Panc1 (cell line): ENCODE results near the gene ATP2A3. TPM values are rescaled to one million over a fixed set of nuclear protein-coding genes. Genes with fewer than 3 reads are reported as not detected.

Experiments used
- ATAC-seq: fragments of 200-7000 bp; cut with Tn5 transposase; 2 replicates; pipeline ENCODE4 v1.9.1; 2020; ENCODE audit warnings: mild to moderate bottlenecking, moderate library complexity
- BruUV-seq: library from RNA; stranded (reverse); fragments of 400-500 nt; replicated peaks from 2 replicates; lab custom pipeline; 2021; lab: Mats Ljungman, UMichigan
- CTCF ChIA-PET: fragments of 300-600 bp; sonication (Branson Sonifier 250); formaldehyde crosslinking; loops from one replicate; lab custom pipeline; 2022; ENCODE audit warnings: antibody characterized with exemption; lab: Charles Lee
- POLR2A ChIA-PET: fragments of 300-600 bp; sonication (Branson Sonifier 250); formaldehyde crosslinking; loops from one replicate; lab custom pipeline; 2022; ENCODE audit warnings: antibody characterized with exemption; lab: Charles Lee
- DNase-seq: peaks from one replicate; pipeline ENCODE4 v3.0.0-alpha.2; 2010; ENCODE audit warnings: low read depth, low spot score
- H3K27ac ChIP-seq: 2 replicates; pipeline ENCODE4 v1.5.1; 2011; ENCODE audit warnings: mild to moderate bottlenecking, low read length, inconsistent platforms
- H3K27me3 ChIP-seq: fragments of 200-500 bp; sonication (Bioruptor generic); 2 replicates; pipeline ENCODE4 v1.6.0; 2014; ENCODE audit warnings: low read length, inconsistent platforms; ENCODE audit not compliant: control insufficient read depth, insufficient read depth
- H3K36me3 ChIP-seq: fragments of 200-500 bp; sonication (Bioruptor generic); 2 replicates; pipeline ENCODE4 v1.5.1; 2014; ENCODE audit warnings: inconsistent platforms, mild to moderate bottlenecking, low read length, moderate library complexity; ENCODE audit not compliant: control insufficient read depth, insufficient read depth
- H3K4me1 ChIP-seq: 2 replicates; pipeline ENCODE4 v1.5.1; 2011; ENCODE audit warnings: inconsistent platforms, mild to moderate bottlenecking, low read length, moderate library complexity; ENCODE audit not compliant: control insufficient read depth, insufficient read depth
- H3K4me3 ChIP-seq, 2 experiments: 2 replicates each; pipeline ENCODE4 v1.5.1; 2011 to 2012; ENCODE audit warnings: low read depth in 2 of 2, low read length in 2 of 2, mild to moderate bottlenecking in 2 of 2, inconsistent platforms in 1 of 2, moderate library complexity in 1 of 2
- H3K9me3 ChIP-seq: fragments of 200-500 bp; sonication (Bioruptor generic); 2 replicates; pipeline ENCODE4 v1.5.1; 2014; ENCODE audit warnings: low read depth, mild to moderate bottlenecking, inconsistent platforms, low read length, moderate library complexity; ENCODE audit not compliant: control insufficient read depth, insufficient read depth
- POLR2AphosphoS5 ChIP-seq: IDR thresholded peaks from 2 replicates; pipeline ENCODE4 v1.6.1; 2012; ENCODE audit warnings: mild to moderate bottlenecking, low read depth, low read length, moderate library complexity
- REST ChIP-seq, 2 experiments: IDR thresholded peaks; 2 replicates each; pipeline ENCODE4 v1.6.1; 2011 to 2012; ENCODE audit warnings: low read depth in 2 of 2, control low read depth in 1 of 2, low read length in 1 of 2, mild to moderate bottlenecking in 1 of 2, moderate library complexity in 1 of 2; ENCODE audit not compliant: insufficient read depth in 1 of 2
- SIN3A ChIP-seq: IDR thresholded peaks from 2 replicates; pipeline ENCODE4 v1.6.1; 2012; ENCODE audit warnings: low read depth, mild to moderate bottlenecking, low read length, moderate library complexity, borderline replicate concordance; ENCODE audit not compliant: insufficient read depth
- TCF7L2 ChIP-seq: IDR thresholded peaks from 2 replicates; pipeline ENCODE4 v1.6.1; 2011; ENCODE audit warnings: mild to moderate bottlenecking, low read depth, low read length, inconsistent platforms
- in situ Hi-C: cut with HindIII; loops from 2 replicates; pipeline ENCODE4 v1.10.0; 2016; ENCODE audit warnings: low sequenced_read_pairs, low pct_unique_long_range_greater_than_20kb
- intact Hi-C: fragments of 100-400 bp; cut with micrococcal nuclease; formaldehyde crosslinking; loops from one replicate; pipeline ENCODE4 v1.10.0; 2022; ENCODE audit not compliant: unreplicated experiment
- total RNA-seq: library from RNA; stranded (reverse); gene quantifications from one replicate; pipeline ENCODE4 v1.2.1, GENCODE V29; 2021; ENCODE audit not compliant: unreplicated experiment
- TF ChIP-seq, protein P1 (sequence below): fragments of 450-650 bp; IDR thresholded peaks from 2 replicates; pipeline ENCODE4 v1.5.1; 2017; ENCODE audit warnings: mild to moderate bottlenecking

Gene ATP2A3
- total RNA-seq, 1 experiment from 2014 or later: 29.7 TPM

DNA sequence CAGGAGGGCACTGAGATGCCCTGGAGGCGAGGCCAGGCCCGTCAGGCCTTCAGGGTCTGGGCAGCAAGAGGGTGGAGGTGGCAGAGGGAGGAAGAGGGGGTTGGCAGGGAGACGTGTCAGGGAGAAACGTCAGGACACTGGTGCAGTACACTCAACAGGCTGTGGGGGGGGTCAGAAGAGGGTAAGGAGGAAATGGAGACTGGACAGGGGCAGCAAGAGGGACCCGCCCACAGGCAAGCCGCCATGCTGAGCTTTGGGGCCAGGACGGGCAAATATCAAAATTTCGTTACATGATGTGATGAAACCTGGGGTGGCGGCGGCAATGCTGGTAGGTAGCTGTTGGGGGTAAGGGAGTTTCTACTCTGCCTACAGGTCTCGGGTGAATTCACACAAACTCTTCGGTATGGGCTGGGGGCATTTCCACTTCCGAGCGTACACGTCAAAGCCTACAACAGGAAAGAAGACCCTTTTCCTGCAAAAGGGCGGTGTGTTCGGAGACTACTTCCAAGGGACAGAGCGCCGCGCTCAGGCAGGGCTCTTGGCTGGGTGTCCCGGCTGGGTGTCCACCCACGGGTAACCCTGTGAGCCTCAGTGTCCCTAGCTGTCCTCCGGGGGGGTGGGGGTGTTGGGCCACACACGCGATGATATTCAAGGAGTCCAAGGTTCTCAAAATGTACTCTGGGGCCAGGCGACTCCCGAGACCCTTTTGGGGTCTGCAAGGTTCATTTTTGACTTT, 43.3 kb upstream of the ATP2A3 start:
- DNase-seq: no peak
- H3K9me3 ChIP-seq: no peaks in the 10 kb centered on the region
- intact Hi-C loops: loop anchor here (5.0 kb wide), 1 partner anchor 70 kb away; no protein-coding TSS in a partner anchor
- H3K4me1 ChIP-seq: no peaks in the 10 kb centered on the region
- ChIA-PET POLR2A (no interaction called here), CTCF (no interaction called here)
- H3K36me3 ChIP-seq: peaks cover 2% of the 10 kb centered on the region
- H3K4me3 ChIP-seq: no peak overlapping the region
- H3K27ac ChIP-seq: no peak overlapping the region
- no TSS peak for BruUV-seq
- in situ Hi-C loops: no loop called here
- no peak for ATAC-seq
- TF ChIP-seq REST (IDR thresholded peaks at IDR 0.05; ENCODE audit: insufficient read depth in 1 of 2, low read depth in 2 of 2, low read length in 1 of 2) (no peak), TCF7L2 (no peak), SIN3A (no peak), POLR2AphosphoS5 (no peak)
- TF ChIP-seq, protein P1, sequence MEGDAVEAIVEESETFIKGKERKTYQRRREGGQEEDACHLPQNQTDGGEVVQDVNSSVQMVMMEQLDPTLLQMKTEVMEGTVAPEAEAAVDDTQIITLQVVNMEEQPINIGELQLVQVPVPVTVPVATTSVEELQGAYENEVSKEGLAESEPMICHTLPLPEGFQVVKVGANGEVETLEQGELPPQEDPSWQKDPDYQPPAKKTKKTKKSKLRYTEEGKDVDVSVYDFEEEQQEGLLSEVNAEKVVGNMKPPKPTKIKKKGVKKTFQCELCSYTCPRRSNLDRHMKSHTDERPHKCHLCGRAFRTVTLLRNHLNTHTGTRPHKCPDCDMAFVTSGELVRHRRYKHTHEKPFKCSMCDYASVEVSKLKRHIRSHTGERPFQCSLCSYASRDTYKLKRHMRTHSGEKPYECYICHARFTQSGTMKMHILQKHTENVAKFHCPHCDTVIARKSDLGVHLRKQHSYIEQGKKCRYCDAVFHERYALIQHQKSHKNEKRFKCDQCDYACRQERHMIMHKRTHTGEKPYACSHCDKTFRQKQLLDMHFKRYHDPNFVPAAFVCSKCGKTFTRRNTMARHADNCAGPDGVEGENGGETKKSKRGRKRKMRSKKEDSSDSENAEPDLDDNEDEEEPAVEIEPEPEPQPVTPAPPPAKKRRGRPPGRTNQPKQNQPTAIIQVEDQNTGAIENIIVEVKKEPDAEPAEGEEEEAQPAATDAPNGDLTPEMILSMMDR: no peak
- H3K27me3 ChIP-seq: no peaks in the 10 kb centered on the region

GRCh38 chr17:4006745-4007211, 42.5 kb upstream of the ATP2A3 start:
- ChIA-PET CTCF (no interaction called here), POLR2A (no interaction called here)
- no peak for ATAC-seq
- intact Hi-C loops: loop anchor here (5.0 kb wide), 1 partner anchor 69 kb away; no protein-coding TSS in a partner anchor
- no peaks in the 10 kb centered on the region for H3K4me1 ChIP-seq
- no peaks in the 10 kb centered on the region for H3K27me3 ChIP-seq
- H3K9me3 ChIP-seq: no peaks in the 10 kb centered on the region
- no peak overlapping the region for H3K27ac ChIP-seq
- no peak for DNase-seq
- no peak overlapping the region for H3K4me3 ChIP-seq
- in situ Hi-C loops: no loop called here
- no TSS peak for BruUV-seq
- peaks cover 2% of the 10 kb centered on the region for H3K36me3 ChIP-seq
- TF ChIP-seq REST (IDR thresholded peaks at IDR 0.05; ENCODE audit: insufficient read depth in 1 of 2, low read depth in 2 of 2, low read length in 1 of 2) (no peak), POLR2AphosphoS5 (no peak), SIN3A (no peak), TCF7L2 (no peak)
- TF ChIP-seq, protein P1: no peak
